PC-9 (cell line): ENCODE results near the gene ANKRD44. TPM values are rescaled to one million over a fixed set of nuclear protein-coding genes. Genes with fewer than 3 reads are reported as not detected.
"Not testable (repeated sequence)": the region's sequence is repeated elsewhere in the genome, so short reads cannot be mapped to it uniquely, and the experiment has no call there.

Experiments
- BruUV-seq: library from RNA; stranded (reverse); fragments of 400-500 nt; replicated peaks from 2 replicates; lab custom pipeline; 2021; lab: Mats Ljungman, UMichigan
- CTCF ChIA-PET: fragments of 300-600 bp; sonication (Branson Sonifier 250); formaldehyde crosslinking; loops from one replicate; lab custom pipeline; 2022; ENCODE audit warnings: antibody characterized with exemption; lab: Charles Lee
- POLR2A ChIA-PET: fragments of 300-600 bp; sonication (Branson Sonifier 250); formaldehyde crosslinking; loops from one replicate; lab custom pipeline; 2022; ENCODE audit warnings: antibody characterized with exemption; ENCODE audit not compliant: unreplicated experiment; lab: Charles Lee
- DNase-seq, 2 experiments: peaks; one replicate each; pipeline versions ENCODE4 v3.0.0 to v3.0.0-alpha.2; 2015 to 2022; ENCODE audit warnings: mixed read lengths in 1 of 2
- H2AFZ ChIP-seq: fragments of 200-600 bp; sonication (generic); 2 replicates; pipeline ENCODE4 v1.8.1; 2017; ENCODE audit warnings: antibody characterized with exemption
- H3F3A ChIP-seq: fragments of 200-600 bp; sonication (generic); 2 replicates; pipeline ENCODE4 v1.8.1; 2017; ENCODE audit warnings: antibody characterized with exemption, mild to moderate bottlenecking, low read depth; ENCODE audit not compliant: insufficient read depth
- H3K27ac ChIP-seq: fragments of 200-600 bp; sonication (generic); 2 replicates; pipeline ENCODE4 v1.6.1; 2016; ENCODE audit warnings: mixed run types
- H3K27me3 ChIP-seq: fragments of 200-600 bp; sonication (generic); 2 replicates; pipeline ENCODE4 v1.6.1; 2016; ENCODE audit warnings: low read depth, mixed run types; ENCODE audit not compliant: insufficient read depth
- H3K36me3 ChIP-seq: fragments of 200-600 bp; sonication (generic); 2 replicates; pipeline ENCODE4 v1.6.1; 2016; ENCODE audit warnings: low read depth, mixed run types
- H3K4me1 ChIP-seq: fragments of 200-600 bp; sonication (generic); replicated peaks from 2 replicates; pipeline ENCODE4 v1.6.1; 2016; ENCODE audit warnings: mixed run types; ENCODE audit not compliant: insufficient read depth
- H3K4me2 ChIP-seq: fragments of 200-600 bp; sonication (generic); 2 replicates; pipeline ENCODE4 v1.6.1; 2017; ENCODE audit warnings: mixed run types
- H3K4me3 ChIP-seq: fragments of 200-600 bp; sonication (generic); 2 replicates; pipeline ENCODE4 v1.6.1; 2016; ENCODE audit warnings: mixed run types
- H3K79me2 ChIP-seq: fragments of 200-600 bp; sonication (generic); 2 replicates; pipeline ENCODE4 v1.6.1; 2017; ENCODE audit warnings: low read depth, mixed run types
- H3K9me2 ChIP-seq: fragments of 200-600 bp; sonication (generic); 2 replicates; pipeline ENCODE4 v1.8.1; 2017; ENCODE audit warnings: mild to moderate bottlenecking; ENCODE audit not compliant: insufficient read depth
- H3K9me3 ChIP-seq: fragments of 200-600 bp; sonication (generic); 2 replicates; pipeline ENCODE4 v1.8.1; 2016; ENCODE audit warnings: low read depth; ENCODE audit not compliant: insufficient read depth
- H4K20me1 ChIP-seq: fragments of 200-600 bp; sonication (generic); 2 replicates; pipeline ENCODE4 v1.8.1; 2017; ENCODE audit not compliant: insufficient read depth
- EZH2 ChIP-seq: fragments of 200-600 bp; sonication (generic); IDR thresholded peaks from 2 replicates; pipeline ENCODE4 v1.8.0; 2017; ENCODE audit warnings: antibody characterized with exemption, low read depth
- intact Hi-C: fragments of 100-400 bp; cut with micrococcal nuclease; formaldehyde crosslinking; loops from one replicate; pipeline ENCODE4 v1.10.0; 2022; ENCODE audit not compliant: unreplicated experiment
- total RNA-seq: library from RNA; stranded (reverse); gene quantifications from 2 replicates; pipeline ENCODE4 v1.2.3, GENCODE V29; 2021
- TF ChIP-seq, protein P1 (sequence below): fragments of 200-600 bp; sonication (generic); conservative IDR thresholded peaks from 2 replicates; pipeline ENCODE4 v1.6.1; 2017; ENCODE audit warnings: mixed run types, antibody characterized with exemption, mild to moderate bottlenecking, moderate library complexity

The ANKRD44 gene
- total RNA-seq, 1 experiment from 2014 or later, result 3.4 TPM

DNA sequence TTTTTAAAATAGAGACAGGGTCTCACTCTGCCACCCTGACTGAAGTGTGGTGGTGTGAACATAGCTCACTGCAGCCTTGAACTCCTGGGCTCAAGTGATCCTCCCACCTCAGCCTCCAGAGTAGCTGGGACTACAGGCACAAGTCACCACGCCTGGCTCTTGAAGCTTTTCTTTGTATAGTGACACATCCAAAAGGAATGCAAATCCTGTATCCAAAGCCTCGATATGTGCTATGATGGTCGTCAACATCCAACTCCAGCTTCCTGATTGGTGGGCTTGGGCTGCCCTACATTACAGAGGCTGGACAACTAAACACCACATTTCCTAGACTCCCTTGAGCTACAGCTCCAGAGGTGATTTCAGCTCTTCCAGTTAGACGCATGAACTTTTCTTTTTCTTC, 282.4 kb downstream of the ANKRD44 start:
- H3K4me1 ChIP-seq, result no peaks in the 10 kb centered on the region
- H4K20me1 ChIP-seq, result no peaks in the 10 kb centered on the region
- no peak overlapping the region for H2AFZ ChIP-seq
- POLR2A ChIA-PET, result interaction anchor here (0.7 kb wide), 1 partner anchor 26 kb away, joined by 3 read pairs; no protein-coding TSS in a partner anchor
- CTCF ChIA-PET, result interaction anchor here (0.7 kb wide), 1 partner anchor 1268 kb away, joined by 3 read pairs; no protein-coding TSS in a partner anchor
- H3K9me3 ChIP-seq, result no peaks in the 10 kb centered on the region
- TF ChIP-seq EZH2, result no peak
- TF ChIP-seq, protein P1, sequence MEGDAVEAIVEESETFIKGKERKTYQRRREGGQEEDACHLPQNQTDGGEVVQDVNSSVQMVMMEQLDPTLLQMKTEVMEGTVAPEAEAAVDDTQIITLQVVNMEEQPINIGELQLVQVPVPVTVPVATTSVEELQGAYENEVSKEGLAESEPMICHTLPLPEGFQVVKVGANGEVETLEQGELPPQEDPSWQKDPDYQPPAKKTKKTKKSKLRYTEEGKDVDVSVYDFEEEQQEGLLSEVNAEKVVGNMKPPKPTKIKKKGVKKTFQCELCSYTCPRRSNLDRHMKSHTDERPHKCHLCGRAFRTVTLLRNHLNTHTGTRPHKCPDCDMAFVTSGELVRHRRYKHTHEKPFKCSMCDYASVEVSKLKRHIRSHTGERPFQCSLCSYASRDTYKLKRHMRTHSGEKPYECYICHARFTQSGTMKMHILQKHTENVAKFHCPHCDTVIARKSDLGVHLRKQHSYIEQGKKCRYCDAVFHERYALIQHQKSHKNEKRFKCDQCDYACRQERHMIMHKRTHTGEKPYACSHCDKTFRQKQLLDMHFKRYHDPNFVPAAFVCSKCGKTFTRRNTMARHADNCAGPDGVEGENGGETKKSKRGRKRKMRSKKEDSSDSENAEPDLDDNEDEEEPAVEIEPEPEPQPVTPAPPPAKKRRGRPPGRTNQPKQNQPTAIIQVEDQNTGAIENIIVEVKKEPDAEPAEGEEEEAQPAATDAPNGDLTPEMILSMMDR, result no peak
- no peak overlapping the region for H3K4me3 ChIP-seq
- no peaks in the 10 kb centered on the region for H3K36me3 ChIP-seq
- no peaks in the 10 kb centered on the region for H3K9me2 ChIP-seq
- H3K79me2 ChIP-seq, result no peaks in the 10 kb centered on the region
- peak; percentile 22 to 63 for DNase-seq
- no TSS peak for BruUV-seq
- H3K27ac ChIP-seq, result no peak overlapping the region
- H3K27me3 ChIP-seq, result no peaks in the 10 kb centered on the region
- intact Hi-C loops, result no loop called here
- H3F3A ChIP-seq, result no peaks in the 10 kb centered on the region
- H3K4me2 ChIP-seq, result no peak overlapping the region

DNA sequence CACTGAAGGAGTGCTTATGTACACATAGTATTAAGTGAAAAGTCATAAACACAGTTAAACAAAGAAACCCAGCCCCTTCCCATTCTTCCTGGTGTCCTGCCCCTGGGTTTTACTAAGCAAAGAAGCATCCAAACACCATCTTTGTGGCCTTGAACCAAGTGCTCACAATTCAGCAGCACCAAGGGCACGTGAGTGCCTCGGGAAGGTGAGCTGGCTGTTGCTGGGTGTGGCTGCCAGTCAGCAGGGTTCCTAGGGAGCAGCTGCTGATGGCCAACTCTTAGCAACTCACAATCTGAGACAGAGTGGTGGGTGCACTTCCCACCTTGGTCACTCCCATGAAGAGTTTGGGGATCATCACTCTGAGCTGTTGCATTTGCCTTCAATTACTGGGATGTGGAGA, 286.4 kb downstream of the ANKRD44 start:
- no peak overlapping the region for H3K4me3 ChIP-seq
- H2AFZ ChIP-seq, result peak overlapping the region; percentile 61; the same call in 1 of the 2 replicates
- H3F3A ChIP-seq, result no peaks in the 10 kb centered on the region
- no TSS peak for BruUV-seq
- no peak overlapping the region for H3K27ac ChIP-seq
- no peaks in the 10 kb centered on the region for H3K79me2 ChIP-seq
- H3K9me3 ChIP-seq, result no peaks in the 10 kb centered on the region
- H3K27me3 ChIP-seq, result no peaks in the 10 kb centered on the region
- ChIA-PET CTCF (no interaction called here), POLR2A (no interaction called here)
- TF ChIP-seq EZH2, result no peak
- TF ChIP-seq, protein P1, result no peak
- intact Hi-C loops, result no loop called here
- H4K20me1 ChIP-seq, result no peaks in the 10 kb centered on the region
- H3K9me2 ChIP-seq, result no peaks in the 10 kb centered on the region
- no peaks in the 10 kb centered on the region for H3K36me3 ChIP-seq
- H3K4me1 ChIP-seq, result no peaks in the 10 kb centered on the region
- no peak overlapping the region; the same call in 1 of the 2 replicates for H3K4me2 ChIP-seq
- DNase-seq, result peak in 1 of 2 experiments; percentile 35

DNA sequence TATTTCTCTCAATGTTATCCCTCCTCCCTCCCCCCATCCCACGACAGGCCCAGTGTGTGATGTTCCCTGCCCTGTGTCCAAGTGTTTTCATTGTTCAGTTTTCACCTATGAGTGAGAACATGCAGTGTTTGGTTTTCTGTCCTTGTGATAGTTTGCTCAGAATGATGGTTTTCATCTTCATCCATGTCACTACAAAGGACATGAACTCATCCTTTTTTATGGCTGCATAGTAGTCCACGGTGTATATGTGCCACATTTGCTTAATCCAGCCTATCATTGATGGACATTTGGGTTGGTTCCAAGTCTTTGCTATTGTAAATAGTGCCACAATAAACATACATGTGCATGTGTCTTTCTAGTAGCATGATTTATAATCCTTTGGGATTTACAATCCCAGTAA, 289.7 kb downstream of the ANKRD44 start:
- H3F3A ChIP-seq, CTCF ChIA-PET, POLR2A ChIA-PET, BruUV-seq, H3K79me2 ChIP-seq, H3K27ac ChIP-seq, H3K4me2 ChIP-seq, H3K4me1 ChIP-seq, H3K9me3 ChIP-seq, H3K27me3 ChIP-seq, H2AFZ ChIP-seq, H3K36me3 ChIP-seq, intact Hi-C loops, H3K9me2 ChIP-seq, H4K20me1 ChIP-seq, DNase-seq, H3K4me3 ChIP-seq: not testable (repeated sequence)

DNA sequence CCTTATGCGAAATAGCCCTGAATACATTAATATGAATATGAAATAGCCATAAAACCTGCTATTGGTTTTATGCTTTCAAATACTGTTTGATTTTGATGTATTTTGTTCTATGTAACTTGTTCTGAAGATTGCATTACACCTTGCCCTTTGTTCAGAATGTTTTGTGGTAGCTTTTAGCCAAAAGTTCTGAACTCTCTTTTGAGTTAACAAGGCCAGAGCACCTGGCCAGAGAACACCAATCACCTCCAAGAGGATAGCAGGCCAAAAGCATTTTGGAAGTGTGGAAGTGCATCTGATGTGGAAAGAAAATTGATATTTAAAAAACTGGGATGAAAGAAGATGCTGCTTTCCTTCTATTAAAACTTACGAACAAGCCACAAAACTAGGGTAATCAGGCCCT, 297.5 kb downstream of the ANKRD44 start:
- TF ChIP-seq, protein P1, result no peak
- no peak for TF ChIP-seq EZH2
- intact Hi-C loops, result no loop called here

More for the DNA sequence above, 297.5 kb downstream of the ANKRD44 start:
- H3K9me3 ChIP-seq, result no peaks in the 10 kb centered on the region
- no peak for DNase-seq
- CTCF ChIA-PET, result interaction anchor here (0.6 to 0.7 kb wide), 2 partner anchors 62 to 697 kb away, joined by 3 to 4 read pairs; no protein-coding TSS in a partner anchor
- no peak overlapping the region for H3K4me2 ChIP-seq
- no peaks in the 10 kb centered on the region for H4K20me1 ChIP-seq
- H3K27ac ChIP-seq, result no peak overlapping the region
- no peaks in the 10 kb centered on the region for H3K79me2 ChIP-seq
- POLR2A ChIA-PET, result no interaction called here
- no peak overlapping the region for H2AFZ ChIP-seq
- H3F3A ChIP-seq, result peaks cover 8% of the 10 kb centered on the region; the same call in 1 of the 2 replicates
- no TSS peak for BruUV-seq
- no peaks in the 10 kb centered on the region for H3K36me3 ChIP-seq
- H3K9me2 ChIP-seq, result peaks cover 3% of the 10 kb centered on the region; the same call in 1 of the 2 replicates
- no peak overlapping the region for H3K4me3 ChIP-seq
- peaks cover 11% of the 10 kb centered on the region for H3K4me1 ChIP-seq
- H3K27me3 ChIP-seq, result no peaks in the 10 kb centered on the region
